Skeletal muscle satellite cell (primary cell): Measurements from ENCODE around the gene ADRA2B.

Experiments used
- H3K27me3 ChIP-seq: 2 replicates; pipeline ENCODE4 v1.7.0; 2013; ENCODE audit warnings: low read length; ENCODE audit not compliant: control insufficient read depth, insufficient read depth
- H3K36me3 ChIP-seq: 2 replicates; pipeline ENCODE4 v1.7.0; 2013; ENCODE audit warnings: mild to moderate bottlenecking, control low read depth, low read length; ENCODE audit not compliant: insufficient read depth
- H3K4me1 ChIP-seq: 2 replicates; pipeline ENCODE4 v1.7.0; 2013; ENCODE audit warnings: low read length; ENCODE audit not compliant: control insufficient read depth, insufficient read depth
- H3K4me2 ChIP-seq: 2 replicates; pipeline ENCODE4 v1.7.0; 2013; ENCODE audit warnings: mild to moderate bottlenecking, low read length
- H3K4me3 ChIP-seq: 2 replicates; pipeline ENCODE4 v1.7.0; 2013; ENCODE audit warnings: low read length
- H3K9ac ChIP-seq: 2 replicates; pipeline ENCODE4 v1.7.0; 2013; ENCODE audit warnings: mild to moderate bottlenecking, low read depth, low read length, moderate library complexity
- H3K9me3 ChIP-seq: replicated peaks from 2 replicates; pipeline ENCODE4 v1.7.0; 2013; ENCODE audit warnings: mild to moderate bottlenecking, control low read depth, low read length

The ADRA2B gene

GRCh38 chr2:96105152-96105915 lies 11.0 kb downstream of the ADRA2B start:
- Histone ChIP-seq H3K27me3 (peaks cover 48% of the 10 kb centered on the region), H3K4me1 (peaks cover 2% of the 10 kb centered on the region), H3K36me3 (no peaks in the 10 kb centered on the region), H3K9ac (no peak overlapping the region), H3K4me2 (no peak overlapping the region), H3K4me3 (no peak overlapping the region), H3K9me3 (no peaks in the 10 kb centered on the region)

GRCh38 chr2:96104487-96104861 lies 11.9 kb downstream of the ADRA2B start:
- Histone ChIP-seq H3K4me1 (peaks cover 2% of the 10 kb centered on the region), H3K9ac (no peak overlapping the region), H3K36me3 (no peaks in the 10 kb centered on the region), H3K9me3 (no peaks in the 10 kb centered on the region), H3K4me2 (no peak overlapping the region), H3K4me3 (no peak overlapping the region), H3K27me3 (peaks cover 41% of the 10 kb centered on the region)

- no peaks in the 10 kb centered on the region for H3K9me3 ChIP-seq
- peaks cover 36% of the 10 kb centered on the region for H3K27me3 ChIP-seq
- H3K9ac ChIP-seq = no peak overlapping the region
- H3K4me2 ChIP-seq = no peak overlapping the region
- no peak overlapping the region for H3K4me3 ChIP-seq
- peaks cover 2% of the 10 kb centered on the region for H3K4me1 ChIP-seq
- no peaks in the 10 kb centered on the region for H3K36me3 ChIP-seq
These were observed 12.4 kb downstream of the ADRA2B start for GRCh38 chr2:96103761-96104486.

- Histone ChIP-seq H3K9ac (no peak overlapping the region), H3K9me3 (no peaks in the 10 kb centered on the region), H3K4me1 (peaks cover 2% of the 10 kb centered on the region), H3K36me3 (no peaks in the 10 kb centered on the region), H3K4me3 (no peak overlapping the region), H3K27me3 (peaks cover 33% of the 10 kb centered on the region), H3K4me2 (no peak overlapping the region)
These were observed 13.2 kb downstream of the ADRA2B start for GRCh38 chr2:96103187-96103601.

GRCh38 chr2:96102596-96103186 lies 13.7 kb downstream of the ADRA2B start:
- no peak overlapping the region for H3K4me3 ChIP-seq
- H3K9me3 ChIP-seq = no peaks in the 10 kb centered on the region
- H3K9ac ChIP-seq = no peak overlapping the region
- H3K36me3 ChIP-seq = no peaks in the 10 kb centered on the region
- H3K27me3 ChIP-seq = peaks cover 30% of the 10 kb centered on the region
- H3K4me2 ChIP-seq = no peak overlapping the region
- H3K4me1 ChIP-seq = peaks cover 2% of the 10 kb centered on the region

GRCh38 chr2:96100893-96101304 lies 15.5 kb downstream of the ADRA2B start:
- H3K4me3 ChIP-seq = no peak overlapping the region
- H3K9me3 ChIP-seq = no peaks in the 10 kb centered on the region
- H3K27me3 ChIP-seq = peaks cover 24% of the 10 kb centered on the region
- H3K4me1 ChIP-seq = peaks cover 2% of the 10 kb centered on the region
- no peak overlapping the region for H3K4me2 ChIP-seq
- H3K9ac ChIP-seq = no peak overlapping the region
- H3K36me3 ChIP-seq = no peaks in the 10 kb centered on the region

GRCh38 chr2:96099861-96100798 lies 16.2 kb downstream of the ADRA2B start:
- H3K4me2 ChIP-seq = no peak overlapping the region
- H3K9me3 ChIP-seq = no peaks in the 10 kb centered on the region
- no peak overlapping the region for H3K9ac ChIP-seq
- peaks cover 24% of the 10 kb centered on the region for H3K27me3 ChIP-seq
- no peaks in the 10 kb centered on the region for H3K36me3 ChIP-seq
- H3K4me1 ChIP-seq = peaks cover 2% of the 10 kb centered on the region
- H3K4me3 ChIP-seq = no peak overlapping the region

- Histone ChIP-seq H3K27me3 (peaks cover 24% of the 10 kb centered on the region), H3K4me3 (no peak overlapping the region), H3K4me1 (peaks cover 2% of the 10 kb centered on the region), H3K4me2 (no peak overlapping the region), H3K9ac (no peak overlapping the region), H3K9me3 (no peaks in the 10 kb centered on the region), H3K36me3 (no peaks in the 10 kb centered on the region)
These were observed 17.3 kb downstream of the ADRA2B start for GRCh38 chr2:96098900-96099590.

GRCh38 chr2:96097951-96098823 lies 18.2 kb downstream of the ADRA2B start:
- Histone ChIP-seq H3K9me3 (no peaks in the 10 kb centered on the region), H3K36me3 (no peaks in the 10 kb centered on the region), H3K4me1 (peaks cover 2% of the 10 kb centered on the region), H3K4me2 (no peak overlapping the region), H3K9ac (no peak overlapping the region), H3K4me3 (no peak overlapping the region), H3K27me3 (peaks cover 31% of the 10 kb centered on the region)

GRCh38 chr2:96097441-96097840 lies 18.9 kb downstream of the ADRA2B start:
- Histone ChIP-seq H3K27me3 (peaks cover 37% of the 10 kb centered on the region), H3K9me3 (no peaks in the 10 kb centered on the region), H3K4me1 (peaks cover 2% of the 10 kb centered on the region), H3K4me3 (no peak overlapping the region), H3K36me3 (no peaks in the 10 kb centered on the region), H3K9ac (no peak overlapping the region), H3K4me2 (no peak overlapping the region)
